Measurements from ENCODE around the gene ADAM12.
A peak's percentile ranks its signal among the peaks of the same experiment; 100 is the strongest.

The ADAM12 gene

DNA sequence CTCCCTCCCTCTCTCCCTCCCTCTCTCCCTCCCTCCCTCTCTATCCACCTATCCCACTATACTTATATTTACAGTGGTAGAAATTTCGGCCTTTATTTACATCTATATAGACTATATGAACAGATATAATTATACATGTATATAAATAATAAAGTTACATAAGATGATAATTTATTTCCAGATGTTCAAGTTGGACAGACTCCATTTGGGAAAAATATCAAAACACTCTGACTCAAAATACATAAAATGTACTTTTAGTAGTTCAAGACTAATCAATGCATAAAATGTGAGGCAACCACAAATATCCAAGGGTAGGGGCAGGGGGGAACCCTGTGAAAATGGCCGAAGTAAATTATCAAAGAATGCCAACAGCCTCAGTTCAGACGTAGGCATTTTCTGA lies 288.9 kb downstream of the ADAM12 start:
- no peak for DNase-seq

DNA sequence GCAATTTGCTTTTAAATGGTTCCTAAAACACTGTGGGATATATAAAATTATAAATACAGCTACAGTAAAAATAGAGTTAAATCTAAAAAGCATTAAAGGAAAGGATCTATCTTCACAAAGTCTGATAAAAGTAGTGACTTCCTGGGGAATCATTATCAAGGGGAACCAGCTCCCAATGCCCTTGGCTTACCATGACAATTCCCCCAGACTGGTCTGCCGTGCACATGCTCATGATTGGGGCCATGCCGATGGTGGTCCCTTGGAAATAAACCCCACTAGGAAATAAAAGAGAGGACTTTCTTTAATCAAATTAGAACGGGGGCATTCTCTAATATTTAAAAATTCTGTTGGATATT lies 290.1 kb downstream of the ADAM12 start:
- no peak for DNase-seq

DNA sequence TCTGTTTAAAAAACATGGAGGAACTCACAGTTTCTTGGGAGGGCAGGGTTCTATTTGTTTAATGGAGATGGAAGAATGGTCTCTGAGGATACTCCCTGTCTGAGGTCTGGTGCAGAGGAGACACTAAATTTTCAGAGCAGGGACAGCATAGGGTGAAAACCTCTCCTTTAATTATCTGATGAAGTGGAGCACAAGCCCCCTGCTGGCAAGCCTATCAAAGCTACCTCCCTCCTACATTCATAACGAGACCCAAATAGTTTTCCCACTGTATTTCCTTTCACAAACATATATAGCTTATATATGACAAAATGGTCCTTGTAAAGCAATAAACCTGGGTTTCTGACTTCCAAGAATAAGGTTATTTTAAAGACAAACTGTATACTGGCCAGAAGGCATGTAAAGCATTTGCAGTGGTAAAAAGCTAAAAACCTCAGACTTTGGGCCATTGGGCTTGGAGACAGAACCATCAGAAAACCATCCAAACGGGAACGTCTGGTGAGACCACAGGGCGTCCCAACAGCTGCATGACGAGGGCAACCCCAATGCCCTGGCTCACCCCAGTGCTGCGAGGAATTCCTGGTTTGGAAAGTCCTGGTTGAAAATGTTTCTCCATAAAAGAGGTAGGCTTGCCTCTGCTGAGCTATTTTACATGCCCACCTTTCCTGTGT lies 290.6 kb downstream of the ADAM12 start:
- DNase-seq, result no peak

DNA sequence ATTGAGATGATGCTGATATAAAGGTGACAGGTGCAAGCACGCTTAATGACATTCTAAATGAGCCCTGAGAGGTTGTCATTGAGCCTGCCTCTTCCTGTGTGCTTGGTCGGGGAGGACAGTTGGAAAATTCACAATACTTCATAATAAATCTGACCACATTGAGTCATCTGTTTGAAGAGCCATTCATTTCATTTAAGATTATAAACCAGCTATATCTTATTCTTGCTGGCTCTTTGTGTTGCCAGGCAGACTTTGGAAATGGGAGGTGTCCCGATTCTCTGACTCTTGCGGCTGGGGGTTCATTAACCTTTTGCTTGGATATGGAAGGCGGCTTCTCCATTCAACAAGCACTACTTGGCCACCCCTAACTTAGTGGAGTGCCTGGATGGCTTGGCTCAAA lies 293.7 kb downstream of the ADAM12 start:
- no peak for DNase-seq

DNA sequence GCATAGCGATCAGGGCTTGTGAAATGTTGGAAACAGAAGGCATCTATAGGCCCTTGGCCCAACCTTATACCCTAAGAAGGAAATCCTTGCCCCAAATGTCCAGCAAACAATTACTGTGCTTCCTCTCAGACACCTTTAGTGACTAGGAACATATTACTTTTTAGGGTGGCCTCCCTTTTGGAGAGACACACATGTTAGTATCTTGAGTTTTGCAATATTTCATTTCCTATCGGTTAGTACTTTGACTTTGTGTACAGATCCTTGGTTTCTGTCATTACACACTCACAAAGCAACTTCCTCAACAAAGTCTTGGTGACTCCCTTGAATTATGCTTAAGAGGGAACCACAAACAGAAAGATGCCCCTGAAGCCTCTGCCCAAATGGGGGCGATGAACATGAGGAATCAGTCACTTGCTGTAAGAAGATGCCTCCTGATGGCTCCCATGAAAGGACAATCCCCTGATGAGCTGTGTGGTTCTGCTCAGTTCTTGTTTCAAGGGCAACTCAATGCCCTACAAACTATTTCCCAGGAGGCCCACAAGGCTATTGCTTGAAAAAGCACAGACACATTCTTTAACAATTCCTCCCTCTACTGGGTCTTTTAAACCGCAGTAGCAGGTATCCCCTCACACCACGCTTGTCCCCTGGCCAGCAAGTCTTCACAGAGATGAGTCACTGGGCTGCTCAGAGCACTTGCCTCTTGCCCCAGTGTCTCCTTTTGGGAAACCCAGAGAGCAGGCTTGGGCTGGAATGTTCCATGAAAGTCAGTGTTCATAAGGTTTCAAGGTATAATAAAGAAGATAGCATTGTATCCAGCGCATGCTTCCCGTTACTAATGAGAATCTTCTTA lies 295.7 kb downstream of the ADAM12 start:
- peak; percentile 6 for DNase-seq

DNA sequence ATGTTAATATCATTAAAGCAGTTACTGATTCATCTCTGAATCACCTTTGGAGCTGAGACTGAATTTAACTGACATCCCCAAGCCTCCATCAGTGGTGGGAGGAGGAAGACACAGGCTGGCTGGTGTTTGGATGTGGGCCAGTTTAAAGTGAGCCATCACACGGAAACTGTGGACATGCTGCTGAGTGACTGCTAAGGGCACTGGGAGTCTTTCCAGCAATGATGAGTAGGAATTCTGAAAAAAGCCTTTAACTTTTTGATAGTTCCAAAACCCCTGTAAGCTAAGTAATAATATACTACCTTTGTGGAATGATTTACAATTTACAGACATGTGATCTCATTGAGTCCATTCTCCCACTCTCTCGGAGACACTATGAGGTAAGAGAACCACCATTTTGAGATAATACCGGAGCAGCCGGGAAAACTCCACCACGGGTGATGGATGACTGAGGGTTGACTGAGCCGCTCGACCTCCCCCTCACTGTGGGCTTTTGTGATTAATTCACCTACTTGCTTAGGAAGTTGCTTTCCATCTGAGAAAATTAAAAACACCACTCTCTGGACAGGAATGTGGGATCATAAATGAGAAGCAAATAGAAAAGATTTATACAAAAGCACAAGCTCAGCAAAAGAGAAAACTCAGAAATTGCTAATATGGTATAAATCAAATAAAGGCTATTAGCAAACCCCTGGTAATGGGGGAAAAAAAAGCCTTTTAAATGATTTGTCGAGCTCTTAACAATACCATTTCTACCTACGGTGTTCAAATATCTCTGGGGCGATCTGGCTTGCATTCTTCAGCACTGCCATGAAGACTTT lies 297.2 kb downstream of the ADAM12 start:
- DNase-seq, result no peak

DNA sequence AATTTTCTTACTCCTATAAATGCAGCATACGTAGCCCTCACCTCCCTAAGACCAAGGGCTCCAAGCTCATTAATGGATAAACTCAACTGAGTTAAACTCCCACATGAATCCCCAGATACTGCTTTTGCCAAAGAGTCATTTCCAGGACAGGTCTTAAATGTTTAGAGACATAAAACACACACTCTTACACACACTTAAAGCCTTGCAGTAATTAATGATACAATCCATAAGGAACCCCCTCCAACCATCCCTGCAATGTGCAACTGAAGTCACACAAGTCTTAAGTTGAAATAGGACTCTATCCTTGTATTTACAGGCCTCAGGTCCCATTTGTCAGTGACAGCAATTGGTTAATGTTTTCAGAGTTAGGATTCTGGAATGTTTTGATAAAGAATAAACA lies 297.8 kb downstream of the ADAM12 start:
- no peak for DNase-seq

DNA sequence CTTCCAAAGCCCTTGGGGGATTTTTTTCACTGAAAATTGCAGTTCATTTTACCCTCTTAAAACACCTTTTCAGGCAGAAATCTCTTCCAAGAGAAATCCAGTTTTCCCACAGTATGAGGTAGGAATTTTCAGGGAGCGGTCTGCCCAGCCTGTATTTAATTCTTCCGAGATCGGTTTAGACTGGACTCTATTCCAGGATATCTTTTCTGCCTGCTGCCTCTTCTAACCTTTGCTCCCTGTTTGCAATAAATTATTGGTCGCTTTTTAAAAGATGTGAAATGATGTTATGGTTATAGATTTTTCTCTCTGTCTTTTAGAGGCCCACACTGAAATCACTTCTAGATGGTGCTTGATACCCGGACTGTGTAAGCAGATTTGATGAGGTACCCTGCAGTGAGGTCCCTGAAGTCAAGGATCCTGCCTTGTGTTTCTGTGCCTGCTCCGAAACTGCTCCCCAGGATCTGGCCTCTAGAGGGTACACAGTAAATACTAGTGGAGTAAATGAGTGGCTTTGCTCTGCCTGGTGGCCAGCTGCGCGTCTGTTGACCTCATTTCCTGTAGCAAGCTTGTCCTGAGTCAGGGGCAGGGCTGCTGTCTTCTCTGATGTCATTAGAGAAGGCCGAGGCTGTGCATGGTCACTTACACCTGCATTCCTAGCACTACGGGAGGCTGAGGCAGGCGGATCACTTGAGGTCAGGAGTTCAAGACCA lies 300.3 kb downstream of the ADAM12 start:
- DNase-seq, result no peak

DNA sequence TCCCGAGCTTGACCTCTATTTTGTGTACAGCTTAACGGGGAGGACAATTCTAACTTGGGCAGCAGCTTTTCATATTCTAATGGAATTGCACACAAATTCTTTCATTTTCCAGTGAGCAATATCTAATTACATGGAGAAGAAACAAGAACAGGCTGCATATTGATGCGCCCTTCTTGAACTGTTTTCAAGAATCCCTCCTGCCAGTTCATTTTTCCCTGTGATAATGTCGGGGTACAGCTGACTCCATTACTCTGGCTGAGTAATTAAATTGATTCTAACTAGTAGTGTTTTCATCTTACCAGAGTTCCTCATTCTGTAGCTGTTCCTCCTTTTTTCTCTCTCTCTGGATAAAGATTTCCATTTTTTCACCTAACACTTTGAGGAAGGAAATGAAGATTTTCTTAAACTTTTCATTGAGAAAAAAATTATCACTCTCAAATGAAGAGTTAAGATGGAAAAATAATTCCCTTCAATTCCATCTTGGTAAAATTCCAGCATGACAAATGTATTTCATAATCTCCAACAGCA lies 301.1 kb downstream of the ADAM12 start:
- DNase-seq, result no peak

DNA sequence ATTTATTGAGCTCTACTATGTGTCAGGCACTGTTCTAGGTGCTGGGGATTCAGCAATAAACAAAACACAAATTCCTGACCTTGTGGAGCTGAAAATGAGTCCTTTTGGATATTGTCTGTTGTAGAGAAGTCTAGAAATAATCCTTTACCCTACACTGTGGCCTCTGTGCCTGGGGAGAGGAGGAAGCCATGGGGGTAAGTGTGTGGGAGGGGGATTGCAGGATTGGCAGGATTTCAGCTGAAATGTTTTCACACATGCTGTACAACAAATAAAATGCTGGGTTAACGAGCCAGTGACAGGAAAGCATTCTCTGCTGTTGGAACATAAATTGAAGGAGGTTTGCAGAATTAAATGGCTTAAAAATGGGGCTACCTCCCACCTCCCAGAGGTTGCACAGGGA lies 302.5 kb downstream of the ADAM12 start:
- DNase-seq, result no peak

DNA sequence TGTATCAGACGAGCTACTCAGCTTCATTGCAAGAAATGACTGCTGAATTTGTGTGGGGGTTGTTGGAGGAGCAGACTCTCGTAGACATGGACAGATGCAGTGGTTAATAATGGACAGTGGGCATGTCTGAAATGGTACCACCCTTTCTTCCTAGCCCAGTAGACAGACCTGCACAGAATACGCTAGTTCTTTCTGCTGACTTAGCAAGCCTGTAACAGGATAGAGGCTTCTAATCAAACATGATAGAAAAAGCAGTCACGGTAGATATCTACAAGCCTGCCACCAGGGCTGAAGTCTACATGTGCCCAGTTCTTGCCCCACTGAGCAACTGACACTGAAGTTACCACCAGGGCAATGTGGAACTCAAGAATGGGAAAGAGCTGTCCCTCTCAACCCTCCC lies 303.9 kb downstream of the ADAM12 start:
- DNase-seq, result no peak

DNA sequence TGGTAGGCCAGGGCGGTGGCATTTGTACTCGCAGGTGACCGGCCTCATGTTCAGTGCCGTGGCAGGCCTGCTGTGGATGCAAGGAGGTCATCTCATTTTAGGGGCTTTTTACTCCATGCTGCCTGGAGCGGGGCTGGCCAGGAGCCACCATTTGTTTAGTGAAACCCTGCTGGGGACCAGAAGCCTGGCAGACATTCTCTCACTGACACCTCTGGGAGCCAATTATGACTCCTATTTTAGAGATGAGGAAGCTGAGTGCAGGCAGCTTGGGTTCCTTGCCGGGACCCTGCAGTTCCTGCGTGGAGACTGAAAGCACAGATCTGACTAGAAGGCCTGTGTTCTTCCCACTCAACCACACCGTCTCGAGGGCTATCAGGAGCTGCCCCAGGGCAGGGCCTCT lies 305.3 kb downstream of the ADAM12 start:
- DNase-seq, result no peak

DNA sequence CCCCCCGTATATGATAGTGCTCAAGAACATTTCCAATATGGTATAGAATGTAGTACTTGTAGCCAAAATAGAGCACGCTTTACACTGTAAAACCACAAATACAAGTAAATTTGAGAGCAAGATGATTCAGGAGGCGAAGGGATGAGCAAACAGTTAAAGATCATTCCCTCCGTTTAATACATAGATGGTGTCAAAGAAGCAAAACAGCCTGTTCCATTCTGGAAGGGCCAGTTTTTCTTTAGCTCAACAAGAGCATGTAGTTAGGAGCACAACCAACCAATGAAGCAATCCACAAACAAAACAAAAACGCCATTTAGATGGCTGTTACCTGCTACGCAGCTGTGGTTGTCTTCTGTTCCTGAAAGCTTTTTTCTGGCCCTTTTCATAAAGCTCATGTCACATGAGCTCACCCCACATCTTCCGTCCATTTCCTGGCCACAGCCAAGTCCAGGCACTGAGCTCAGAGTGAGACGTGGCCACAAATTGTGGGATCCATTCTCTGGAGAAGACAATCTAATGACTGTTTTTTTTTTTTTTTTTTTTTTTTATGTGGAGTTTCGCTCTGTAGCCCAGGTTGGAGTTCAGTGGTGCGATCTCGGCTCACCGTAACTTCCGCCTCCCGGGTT lies 306.3 kb downstream of the ADAM12 start:
- no peak for DNase-seq

DNA sequence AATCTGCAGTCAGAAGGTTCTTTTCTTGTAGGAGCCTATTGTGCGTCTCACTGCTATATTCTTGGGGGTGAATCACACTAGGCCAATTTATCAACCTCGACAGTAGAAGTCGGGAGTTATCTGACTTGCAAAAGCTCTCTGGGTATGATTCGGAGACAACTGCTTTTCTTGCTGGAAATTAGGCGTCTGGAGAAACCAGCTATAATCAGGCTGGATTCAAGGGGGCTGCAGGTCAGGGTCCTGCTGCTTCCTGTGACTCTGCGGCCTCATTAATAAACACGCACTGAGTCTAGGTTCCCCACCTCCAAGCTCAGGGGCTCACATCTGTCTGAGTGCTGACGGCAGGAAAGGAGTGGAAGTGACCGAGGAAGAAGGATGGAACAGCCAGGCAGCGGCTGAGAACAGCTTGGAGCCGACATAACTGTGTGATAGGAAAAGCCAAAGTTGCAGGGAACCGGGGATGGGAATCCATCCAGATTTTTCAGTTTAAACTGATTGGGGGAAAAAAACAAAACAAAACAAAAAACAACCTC lies 307.3 kb downstream of the ADAM12 start:
- no peak for DNase-seq

DNA sequence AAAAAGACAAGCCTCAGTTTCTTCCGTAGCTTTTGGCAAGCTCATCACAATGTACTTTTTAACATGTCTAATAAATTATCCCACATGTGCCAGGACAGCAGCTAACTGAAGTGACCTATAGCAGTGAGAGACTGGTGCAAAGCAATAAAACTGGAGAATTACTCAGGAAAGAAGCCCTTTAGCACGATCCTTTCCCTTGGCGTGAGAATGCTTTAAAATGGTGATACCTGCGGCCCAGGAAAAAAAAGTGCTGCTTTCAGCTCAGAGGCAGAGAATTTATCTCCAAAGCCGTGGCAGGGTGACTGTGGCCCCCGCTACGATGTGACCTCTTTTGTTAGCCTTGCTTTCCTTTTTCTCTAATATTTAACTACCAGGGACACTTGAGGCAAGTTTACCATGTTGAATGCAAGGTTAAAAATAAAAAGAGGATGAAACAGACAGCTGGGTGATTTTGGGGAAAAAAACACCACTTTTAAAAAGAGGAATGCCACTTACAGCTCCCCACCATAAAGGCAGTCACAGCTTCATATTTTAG lies 307.9 kb downstream of the ADAM12 start:
- DNase-seq, result no peak

DNA sequence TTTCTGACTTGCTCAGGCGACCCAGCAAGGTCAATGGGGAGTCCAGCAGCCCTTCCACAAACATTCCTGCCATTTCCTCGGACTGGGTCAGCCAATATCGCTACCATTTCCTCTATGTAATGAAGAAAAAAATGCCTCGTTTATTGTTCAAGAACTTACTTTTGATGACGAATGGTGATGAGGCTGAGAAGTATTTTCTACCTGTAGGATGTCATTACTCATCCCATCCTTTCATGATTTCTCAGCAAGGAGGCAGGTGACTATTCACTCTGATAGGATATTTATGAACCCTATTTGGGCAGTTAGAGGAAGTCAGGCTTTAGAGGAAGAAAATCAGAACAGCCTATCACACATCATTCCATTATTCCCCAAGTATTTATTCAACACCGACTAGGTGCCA lies 313.3 kb downstream of the ADAM12 start:
- DNase-seq, result no peak

DNA sequence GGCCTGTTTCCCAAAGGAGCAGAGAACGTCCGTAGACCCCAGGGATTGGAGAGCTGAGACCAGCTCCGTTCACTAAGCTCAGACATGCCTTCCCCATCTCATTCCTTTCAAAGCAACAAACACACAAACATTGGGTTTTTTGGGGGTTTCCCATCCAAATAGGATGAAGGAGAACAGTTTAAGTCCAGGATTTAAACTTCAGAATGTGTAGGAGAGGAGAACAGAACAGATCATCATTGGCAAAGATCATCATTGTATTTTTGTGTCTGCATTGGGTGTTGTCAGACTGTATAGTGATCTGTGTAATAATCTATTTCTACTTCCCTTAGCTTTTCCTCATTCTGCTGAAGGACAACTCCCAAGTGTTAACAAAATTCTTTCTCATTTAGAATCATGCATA lies 314.0 kb downstream of the ADAM12 start:
- no peak for DNase-seq

DNA sequence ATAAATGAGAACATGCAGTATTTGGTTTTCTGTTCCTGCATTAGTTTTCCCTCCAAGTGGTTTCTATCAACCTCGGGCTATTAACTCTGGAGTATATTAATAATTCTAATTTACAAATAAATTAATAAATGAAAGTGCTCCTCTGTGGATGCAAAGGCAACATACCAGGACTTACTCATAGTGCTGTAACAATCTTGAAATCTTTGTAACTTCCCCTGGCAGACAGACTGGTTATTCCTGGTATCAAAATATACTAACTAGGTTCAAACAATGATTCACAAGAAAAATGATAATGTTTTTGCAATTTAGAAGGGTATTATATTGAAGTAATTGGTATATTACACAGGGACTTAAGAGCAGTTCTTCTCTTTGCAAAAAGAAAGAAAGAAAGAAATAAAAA lies 314.7 kb downstream of the ADAM12 start:
- DNase-seq, result no peak

DNA sequence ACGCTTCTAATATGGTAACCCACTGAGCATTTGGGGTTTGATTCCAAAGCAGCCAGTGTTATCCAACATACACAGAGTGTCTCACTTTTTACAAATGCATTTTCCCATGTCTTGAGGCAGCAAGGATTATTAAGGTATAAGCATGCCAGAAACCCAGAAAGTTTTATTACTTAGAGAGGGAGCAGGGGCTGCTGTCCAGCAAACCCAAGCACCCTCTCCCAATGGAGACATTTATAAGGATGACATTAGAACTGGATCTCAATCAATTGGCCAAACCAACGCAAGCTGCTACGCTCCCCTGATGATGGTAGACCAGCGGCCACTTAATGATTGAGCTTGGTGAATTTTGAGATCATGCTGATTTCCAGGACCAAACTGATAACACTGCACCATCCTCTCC lies 315.7 kb downstream of the ADAM12 start:
- DNase-seq, result no peak

DNA sequence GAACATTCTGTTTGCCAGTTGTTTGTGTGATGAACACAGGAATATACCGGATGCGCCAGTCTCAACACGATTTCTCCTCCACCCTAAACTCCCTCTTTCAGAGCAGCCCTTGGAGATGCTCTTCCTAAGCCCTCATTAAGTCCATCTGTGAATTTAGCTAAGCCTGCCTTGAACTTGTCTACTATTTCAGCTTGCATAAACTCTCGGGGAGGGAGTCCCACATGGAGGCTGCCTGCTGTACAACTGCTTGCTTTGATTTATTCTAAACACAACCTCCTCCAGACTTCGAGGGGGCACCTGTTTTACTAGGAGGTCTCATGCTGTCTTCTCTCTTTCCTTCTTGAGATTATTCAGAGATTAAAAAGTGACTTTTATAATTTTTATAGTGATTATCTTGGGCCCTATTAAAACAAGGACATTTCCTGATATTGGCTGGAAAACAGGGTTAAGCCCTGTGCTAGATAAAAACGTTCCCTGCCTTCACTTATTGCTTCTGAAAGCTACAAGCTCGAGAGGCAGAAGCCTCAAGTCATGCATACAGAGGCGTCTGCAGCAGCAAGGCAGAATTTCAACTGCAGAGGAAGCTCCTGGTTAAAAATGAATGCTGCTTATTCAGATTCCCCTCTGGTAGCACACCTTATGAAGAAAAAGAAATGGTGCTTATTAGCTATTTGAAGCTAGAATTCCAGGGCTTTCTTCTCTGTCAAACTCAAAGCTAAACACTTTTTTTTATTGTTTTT lies 317.6 kb downstream of the ADAM12 start:
- DNase-seq, result no peak

DNA sequence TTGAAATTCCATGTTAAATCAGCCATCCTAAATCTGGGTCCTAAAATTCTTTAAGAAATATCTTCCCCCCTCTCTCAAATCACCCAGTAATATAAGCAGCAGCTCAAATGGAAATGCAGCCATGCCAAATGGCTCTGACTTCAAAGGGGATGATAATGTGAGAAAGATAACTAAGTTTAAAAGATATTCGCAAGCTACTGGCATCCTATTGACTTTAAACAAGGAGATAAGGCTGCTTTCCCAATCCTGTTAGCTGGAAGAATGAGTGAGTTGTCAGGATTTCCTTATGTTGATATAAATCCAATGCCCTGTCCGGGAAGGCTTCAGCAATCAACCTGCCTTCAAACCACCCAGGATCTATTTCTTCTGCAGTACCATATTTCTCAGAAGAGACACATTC lies 320.0 kb downstream of the ADAM12 start:
- DNase-seq, result no peak
